NCI-H460 (cell line): ENCODE measurements around the gene COLQ. TPM values are rescaled to one million over a fixed set of nuclear protein-coding genes. Genes with fewer than 3 reads are reported as not detected.
"Not testable (repeated sequence)": the region's sequence is repeated elsewhere in the genome, so short reads cannot be mapped to it uniquely, and the experiment has no call there.

Source experiments
- DNase-seq: peaks from one replicate; pipeline ENCODE4 v3.0.0-alpha.2; 2016; ENCODE audit warnings: low read depth; ENCODE audit errors: extremely low read depth
- polyA plus RNA-seq: library from polyadenylated mRNA; depleted of rRNA; stranded (reverse); fragments of >200 nt; gene quantifications from 2 replicates; pipeline ENCODE4 v1.2.3, GENCODE V29; 2014; cell fraction: nucleus; rRNA removed
- total RNA-seq: library from RNA; depleted of rRNA; stranded (reverse); fragments of >200 nt; shearing (Covaris generic); gene quantifications from 2 replicates; pipeline ENCODE4 v1.2.3, GENCODE V29; 2014; rRNA removed

Gene COLQ
- total RNA-seq = not detected in 2 replicates
- 1.2 and 2.2 TPM in 2 replicates for polyA plus RNA-seq

GRCh38 chr3:15521573-15521965 is at the start of gene COLQ:
COLQ (minus strand) TSS chr3:15521706; CDS start chr3:15521625, 81 bp downstream.
- no peak for DNase-seq

- DNase-seq = no peak
Measured at GRCh38 chr3:15563190-15563589, 41.7 kb upstream of the COLQ start.

- DNase-seq = no peak
Measured at GRCh38 chr3:15562560-15562959, 41.1 kb upstream of the COLQ start.

GRCh38 chr3:15558581-15558980 is 37.1 kb upstream of the COLQ start:
- DNase-seq = no peak

- DNase-seq = peak; percentile 52
Measured at GRCh38 chr3:15557511-15557946, 36.0 kb upstream of the COLQ start.

- DNase-seq = no peak
Measured at GRCh38 chr3:15556512-15556911, 35.0 kb upstream of the COLQ start.

- no peak for DNase-seq
Measured at GRCh38 chr3:15553749-15554148, 32.2 kb upstream of the COLQ start.

- no peak for DNase-seq
Measured at GRCh38 chr3:15551902-15552301, 30.4 kb upstream of the COLQ start.

- DNase-seq = no peak
Measured at GRCh38 chr3:15549846-15550245, 28.3 kb upstream of the COLQ start.

- no peak for DNase-seq
Measured at GRCh38 chr3:15542614-15543013, 21.1 kb upstream of the COLQ start.

- no peak for DNase-seq
Measured at GRCh38 chr3:15541371-15541770, 19.9 kb upstream of the COLQ start.

GRCh38 chr3:15539066-15539465 is 17.6 kb upstream of the COLQ start:
- DNase-seq = no peak

- DNase-seq = no peak
Measured at GRCh38 chr3:15538345-15538744, 16.8 kb upstream of the COLQ start.

GRCh38 chr3:15536856-15537255 is 15.3 kb upstream of the COLQ start:
- no peak for DNase-seq

GRCh38 chr3:15535732-15536131 is 14.2 kb upstream of the COLQ start:
- no peak for DNase-seq

- not testable (repeated sequence) for DNase-seq
Measured at GRCh38 chr3:15532614-15533013, 11.1 kb upstream of the COLQ start.

- no peak for DNase-seq
Measured at GRCh38 chr3:15531346-15531745, 9.8 kb upstream of the COLQ start.

GRCh38 chr3:15528854-15529537 is 7.5 kb upstream of the COLQ start:
- DNase-seq = no peak

- no peak for DNase-seq
Measured at GRCh38 chr3:15527031-15527459, 5.5 kb upstream of the COLQ start.

GRCh38 chr3:15525790-15526189 is 4.3 kb upstream of the COLQ start:
- DNase-seq = no peak

- no peak for DNase-seq
Measured at GRCh38 chr3:15523660-15524417, 2.3 kb upstream of the COLQ start.

- DNase-seq = no peak
Measured at GRCh38 chr3:15522016-15522415, 510 bp upstream of the COLQ start.
